ENCODE data around the gene ASTN2. TPM values are rescaled to one million over a fixed set of nuclear protein-coding genes. Genes with fewer than 3 reads are reported as not detected.

ASTN2 gene
- total RNA-seq, 2 donors from 2014 or later = 113 to 153 TPM

- Histone ChIP-seq H3K36me3 (no peaks in the 10 kb centered on the region), H3K4me1 (replicated peaks) (no peaks in the 10 kb centered on the region), H3K9me3 (no peaks in the 10 kb centered on the region), H3K27ac (no peak overlapping the region), H3K4me3 (no peak overlapping the region), H3K27me3 (replicated peaks; ENCODE audit: insufficient read depth) (no peaks in the 10 kb centered on the region)
- DNase-seq (ENCODE audit: low spot score) = no peak
- intact Hi-C loops (cut with DNase I) = no loop called here
- no peak for TF ChIP-seq POLR2A (IDR thresholded peaks at IDR 0.05)
- TF ChIP-seq POLR2AphosphoS5 (IDR thresholded peaks at IDR 0.05) = no peak
- TF ChIP-seq, protein P1, sequence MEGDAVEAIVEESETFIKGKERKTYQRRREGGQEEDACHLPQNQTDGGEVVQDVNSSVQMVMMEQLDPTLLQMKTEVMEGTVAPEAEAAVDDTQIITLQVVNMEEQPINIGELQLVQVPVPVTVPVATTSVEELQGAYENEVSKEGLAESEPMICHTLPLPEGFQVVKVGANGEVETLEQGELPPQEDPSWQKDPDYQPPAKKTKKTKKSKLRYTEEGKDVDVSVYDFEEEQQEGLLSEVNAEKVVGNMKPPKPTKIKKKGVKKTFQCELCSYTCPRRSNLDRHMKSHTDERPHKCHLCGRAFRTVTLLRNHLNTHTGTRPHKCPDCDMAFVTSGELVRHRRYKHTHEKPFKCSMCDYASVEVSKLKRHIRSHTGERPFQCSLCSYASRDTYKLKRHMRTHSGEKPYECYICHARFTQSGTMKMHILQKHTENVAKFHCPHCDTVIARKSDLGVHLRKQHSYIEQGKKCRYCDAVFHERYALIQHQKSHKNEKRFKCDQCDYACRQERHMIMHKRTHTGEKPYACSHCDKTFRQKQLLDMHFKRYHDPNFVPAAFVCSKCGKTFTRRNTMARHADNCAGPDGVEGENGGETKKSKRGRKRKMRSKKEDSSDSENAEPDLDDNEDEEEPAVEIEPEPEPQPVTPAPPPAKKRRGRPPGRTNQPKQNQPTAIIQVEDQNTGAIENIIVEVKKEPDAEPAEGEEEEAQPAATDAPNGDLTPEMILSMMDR (IDR thresholded peaks at IDR 0.05) = no peak
- WGBS = 30% methylated on average over 4 of the region's 4 CpGs
Observed at GRCh38 chr9:117169089-117169621, 245.7 kb downstream of the ASTN2 start.

DNA sequence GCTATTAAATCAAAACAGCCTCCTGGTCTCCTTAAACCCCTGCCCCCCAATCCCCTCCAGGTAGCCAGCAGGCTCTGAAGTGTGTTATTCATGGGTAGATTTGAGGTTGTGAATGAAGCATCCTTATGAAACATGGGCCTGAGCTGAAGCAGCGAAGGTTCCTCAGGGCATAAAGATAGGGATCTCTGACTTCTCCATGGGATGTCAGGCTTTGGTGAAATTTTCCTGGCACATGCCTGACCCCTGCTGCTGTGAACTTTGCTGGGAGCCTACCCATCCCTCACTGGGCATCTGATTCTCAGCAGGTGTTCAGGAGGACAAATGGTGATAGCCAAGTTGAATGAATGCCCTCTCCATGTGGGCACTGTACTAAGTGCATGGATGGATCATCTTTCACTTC lies 250.3 kb downstream of the ASTN2 start:
- intact Hi-C loops (cut with DNase I) = no loop called here
- H3K27me3 ChIP-seq (replicated peaks; ENCODE audit: insufficient read depth) = no peaks in the 10 kb centered on the region
- no peak overlapping the region for H3K4me3 ChIP-seq
- H3K4me1 ChIP-seq (replicated peaks) = no peaks in the 10 kb centered on the region
- no peaks in the 10 kb centered on the region for H3K9me3 ChIP-seq
- 90% methylated on average over 1 of the region's 1 CpG for WGBS
- DNase-seq (ENCODE audit: low spot score) = no peak
- no peaks in the 10 kb centered on the region for H3K36me3 ChIP-seq
- H3K27ac ChIP-seq = no peak overlapping the region
- TF ChIP-seq POLR2A (IDR thresholded peaks at IDR 0.05) = no peak
- TF ChIP-seq POLR2AphosphoS5 (IDR thresholded peaks at IDR 0.05) = no peak
- TF ChIP-seq, protein P1 (IDR thresholded peaks at IDR 0.05) = no peak

DNA sequence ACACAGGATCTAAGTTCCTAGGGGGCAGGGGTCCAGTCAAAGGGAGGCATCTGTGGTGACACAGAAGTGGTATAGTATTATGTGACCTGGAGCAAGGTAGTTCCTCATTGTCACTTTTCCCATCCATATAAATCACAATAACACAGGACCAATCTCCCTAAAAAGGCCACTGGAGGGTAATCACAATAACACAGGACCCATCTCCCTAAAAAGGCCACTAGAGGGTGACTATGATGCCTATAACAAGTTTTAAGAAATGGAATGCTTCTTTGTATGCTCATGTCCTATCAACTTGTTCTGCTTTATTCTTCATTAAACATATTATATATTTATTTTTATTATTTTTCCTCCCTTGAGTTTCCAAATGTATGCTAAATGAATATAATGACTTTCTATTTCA lies 254.6 kb downstream of the ASTN2 start:
- Histone ChIP-seq H3K27me3 (replicated peaks; ENCODE audit: insufficient read depth) (no peaks in the 10 kb centered on the region), H3K36me3 (no peaks in the 10 kb centered on the region), H3K27ac (no peak overlapping the region), H3K4me3 (no peak overlapping the region), H3K4me1 (replicated peaks) (no peaks in the 10 kb centered on the region), H3K9me3 (no peaks in the 10 kb centered on the region)
- intact Hi-C loops (cut with DNase I) = no loop called here
- TF ChIP-seq, protein P1 (IDR thresholded peaks at IDR 0.05) = peak in 1 of 4 experiments; percentile 6
- TF ChIP-seq POLR2A (IDR thresholded peaks at IDR 0.05) (no peak), POLR2AphosphoS5 (IDR thresholded peaks at IDR 0.05) (no peak)
- DNase-seq (ENCODE audit: low spot score) = no peak

DNA sequence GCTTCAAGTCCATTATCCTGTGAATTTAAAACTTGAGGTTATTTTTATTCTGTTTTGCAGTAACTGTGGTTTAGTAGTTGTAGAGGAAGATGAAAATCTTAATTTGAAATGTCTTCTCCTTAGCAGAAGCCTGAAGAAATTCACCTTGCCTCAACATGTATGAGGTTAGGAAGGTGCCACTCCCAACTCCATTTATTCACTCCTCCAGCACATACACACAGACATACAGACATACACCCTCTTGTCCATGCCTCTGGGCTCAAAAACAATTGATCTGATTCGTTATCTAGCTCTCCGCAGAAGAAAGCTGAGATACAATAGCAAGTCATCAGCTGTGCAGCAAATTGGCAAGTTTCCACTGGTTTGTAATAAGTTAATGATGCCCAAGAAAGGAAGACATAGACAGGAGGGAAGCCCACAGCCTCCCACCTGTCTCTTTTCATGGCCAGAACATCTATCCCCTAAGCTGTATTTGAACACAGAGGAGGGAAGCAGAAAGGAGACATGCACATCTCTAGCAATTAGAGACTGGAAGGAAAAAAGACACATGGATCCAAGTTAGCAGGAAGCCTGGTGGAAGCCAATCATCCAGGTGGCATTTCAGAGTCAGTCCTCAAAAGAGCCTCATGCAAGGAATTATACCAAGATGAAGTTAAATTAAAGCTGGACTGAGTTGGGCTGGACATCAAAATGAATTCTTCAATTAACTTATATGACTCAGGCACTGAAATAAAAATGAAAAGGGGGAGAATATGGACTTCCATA lies 257.9 kb downstream of the ASTN2 start:
- no peak for DNase-seq (ENCODE audit: low spot score)
- no peaks in the 10 kb centered on the region for H3K36me3 ChIP-seq
- H3K27me3 ChIP-seq (replicated peaks; ENCODE audit: insufficient read depth) = no peaks in the 10 kb centered on the region
- H3K4me3 ChIP-seq = no peak overlapping the region
- no peak overlapping the region for H3K27ac ChIP-seq
- 69% methylated on average over 2 of the region's 2 CpGs for WGBS
- H3K4me1 ChIP-seq (replicated peaks) = no peaks in the 10 kb centered on the region
- intact Hi-C loops (cut with DNase I) = no loop called here
- TF ChIP-seq, protein P1 (IDR thresholded peaks at IDR 0.05) = no peak
- no peak for TF ChIP-seq POLR2A (IDR thresholded peaks at IDR 0.05)
- no peak for TF ChIP-seq POLR2AphosphoS5 (IDR thresholded peaks at IDR 0.05)
- no peaks in the 10 kb centered on the region for H3K9me3 ChIP-seq

Data from prostate gland (tissue), 2 donors.